Stimulated activated CD4-positive, alpha-beta T cell treated with anti-CD3 and anti-CD28 coated beads, Interleukin-1b, Interleukin-23, amount 100 ng/mL, for 48 hours (primary cell): Measurements from ENCODE around the gene CATSPER1.

Source experiments
- DNase-seq: peaks from one replicate; pipeline ENCODE4 v3.0.0-alpha.2; 2020

The CATSPER1 gene

DNA sequence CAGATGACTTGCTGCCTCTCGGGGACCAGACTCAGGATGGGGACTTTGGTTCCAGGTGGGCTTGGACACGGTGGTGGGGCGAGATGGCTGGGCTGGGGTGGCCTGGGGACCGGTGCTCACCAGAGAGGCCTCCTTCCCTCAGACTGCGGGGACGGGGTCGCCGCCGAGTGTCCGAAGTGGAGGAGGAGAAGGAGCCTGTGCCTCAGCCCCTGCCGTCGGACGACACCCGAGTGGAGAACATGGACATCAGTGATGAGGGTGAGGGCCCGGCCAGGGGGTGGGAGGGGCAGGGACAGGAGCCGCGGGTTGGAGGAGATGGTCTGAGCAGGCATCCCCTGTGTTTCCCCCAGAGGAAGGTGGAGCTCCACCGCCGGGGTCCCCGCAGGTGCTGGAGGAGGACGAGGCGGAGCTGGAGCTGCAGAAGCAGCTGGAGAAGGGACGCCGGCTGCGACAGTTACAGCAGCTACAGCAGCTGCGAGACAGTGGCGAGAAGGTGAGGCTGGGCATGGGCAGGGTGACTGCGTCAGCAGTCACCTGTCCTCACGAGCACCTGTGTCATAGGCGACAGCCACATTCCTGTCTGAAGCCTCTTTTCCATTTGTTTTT, 58.8 kb downstream of the CATSPER1 start:
- DNase-seq: no peak
